DMS53 (cell line): ENCODE results near the gene CCDC154.

Experiments
- DNase-seq: peaks from one replicate; lab custom pipeline; 2025; lab: John Stamatoyannopoulos, UW

CCDC154 gene

GRCh38 chr16:1454561-1454960 is 10.2 kb upstream of the CCDC154 start:
- no peak for DNase-seq

DNA sequence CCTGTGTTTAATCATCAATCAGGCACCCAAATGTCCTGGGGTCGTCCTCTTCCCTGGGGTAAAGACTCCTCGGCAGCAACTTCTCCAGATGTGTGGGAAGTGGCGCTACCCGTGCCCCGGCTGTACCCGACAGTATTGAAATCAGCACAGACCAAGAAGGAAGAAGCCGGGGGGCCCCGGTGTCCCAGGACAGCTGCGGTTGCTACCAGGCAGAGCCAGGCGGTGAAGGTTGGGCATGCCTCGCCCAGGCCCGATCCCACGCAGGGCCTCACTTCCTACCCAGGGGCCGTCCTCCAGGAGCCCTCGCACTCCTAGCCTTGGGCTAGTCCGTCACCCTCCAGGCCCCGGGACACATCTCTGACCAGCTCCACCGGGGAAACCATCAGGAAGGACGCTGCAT is 9.0 kb upstream of the CCDC154 start:
- no peak for DNase-seq

- DNase-seq, result no peak
These were observed 8.2 kb upstream of the CCDC154 start for GRCh38 chr16:1452530-1452929.

- DNase-seq, result no peak
These were observed 7.5 kb upstream of the CCDC154 start for GRCh38 chr16:1451702-1452392.

DNA sequence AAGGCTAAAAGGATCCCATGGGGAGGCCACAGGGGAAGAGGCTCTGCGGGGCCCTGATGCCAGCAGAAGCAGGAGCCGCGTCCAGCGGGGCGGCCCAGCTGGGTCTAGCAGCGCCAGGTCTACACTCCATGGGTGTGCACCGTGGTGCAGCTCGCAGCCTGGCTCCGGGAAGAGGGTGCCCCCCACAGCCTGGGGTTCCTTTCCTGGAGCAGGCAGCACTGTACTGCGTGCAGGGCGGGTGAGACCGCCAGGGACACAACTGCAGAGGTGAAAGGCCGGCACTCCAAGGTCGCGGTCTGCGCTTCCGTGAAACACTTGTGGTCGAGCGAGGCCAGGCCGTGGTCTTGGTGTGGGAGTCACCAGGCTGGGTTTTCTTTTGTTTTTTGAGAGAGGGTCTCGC is 6.5 kb upstream of the CCDC154 start:
- DNase-seq, result no peak

DNA sequence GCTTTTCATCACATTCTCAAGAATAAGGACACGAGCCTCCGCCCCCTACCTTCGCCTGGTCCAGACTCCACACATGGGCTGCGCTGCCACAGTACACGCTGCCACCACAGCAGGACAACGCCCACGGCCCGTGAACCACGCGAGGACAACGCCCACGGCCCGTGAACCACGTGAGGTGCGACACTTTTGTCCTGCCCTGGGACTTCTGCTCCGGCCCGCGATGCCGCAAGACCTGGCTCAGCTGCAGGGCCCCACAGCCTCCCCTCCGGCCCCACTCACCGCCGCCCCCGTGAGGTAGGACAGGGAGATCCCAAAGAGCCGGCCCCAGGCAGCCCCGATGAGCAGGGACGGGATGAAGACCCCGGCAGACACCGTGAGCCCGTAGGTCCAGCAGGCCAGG is 5.9 kb upstream of the CCDC154 start:
- no peak for DNase-seq

GRCh38 chr16:1449201-1449788 is 4.9 kb upstream of the CCDC154 start:
- DNase-seq, result no peak

GRCh38 chr16:1448536-1449116 is 4.3 kb upstream of the CCDC154 start:
- DNase-seq, result no peak

DNA sequence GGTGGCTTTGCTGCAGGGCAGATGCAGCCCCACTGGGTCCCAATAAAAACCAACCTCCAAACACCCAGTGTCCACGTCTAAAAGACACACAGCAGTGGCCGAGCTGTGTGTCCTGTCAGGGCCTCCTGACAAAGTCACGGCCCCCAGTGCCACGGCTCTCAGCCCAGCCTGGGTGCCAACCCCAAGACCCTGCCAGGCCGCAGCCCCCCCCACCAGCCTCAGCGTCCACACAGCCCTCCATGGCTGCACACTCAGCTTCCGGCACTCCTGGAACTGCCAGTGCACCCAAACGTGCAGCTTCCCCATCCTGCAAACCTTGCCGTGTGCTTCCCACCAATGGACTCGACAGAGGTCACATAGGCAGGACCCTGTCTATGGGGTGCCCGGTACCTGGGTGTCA is 3.6 kb upstream of the CCDC154 start:
- no peak for DNase-seq

DNA sequence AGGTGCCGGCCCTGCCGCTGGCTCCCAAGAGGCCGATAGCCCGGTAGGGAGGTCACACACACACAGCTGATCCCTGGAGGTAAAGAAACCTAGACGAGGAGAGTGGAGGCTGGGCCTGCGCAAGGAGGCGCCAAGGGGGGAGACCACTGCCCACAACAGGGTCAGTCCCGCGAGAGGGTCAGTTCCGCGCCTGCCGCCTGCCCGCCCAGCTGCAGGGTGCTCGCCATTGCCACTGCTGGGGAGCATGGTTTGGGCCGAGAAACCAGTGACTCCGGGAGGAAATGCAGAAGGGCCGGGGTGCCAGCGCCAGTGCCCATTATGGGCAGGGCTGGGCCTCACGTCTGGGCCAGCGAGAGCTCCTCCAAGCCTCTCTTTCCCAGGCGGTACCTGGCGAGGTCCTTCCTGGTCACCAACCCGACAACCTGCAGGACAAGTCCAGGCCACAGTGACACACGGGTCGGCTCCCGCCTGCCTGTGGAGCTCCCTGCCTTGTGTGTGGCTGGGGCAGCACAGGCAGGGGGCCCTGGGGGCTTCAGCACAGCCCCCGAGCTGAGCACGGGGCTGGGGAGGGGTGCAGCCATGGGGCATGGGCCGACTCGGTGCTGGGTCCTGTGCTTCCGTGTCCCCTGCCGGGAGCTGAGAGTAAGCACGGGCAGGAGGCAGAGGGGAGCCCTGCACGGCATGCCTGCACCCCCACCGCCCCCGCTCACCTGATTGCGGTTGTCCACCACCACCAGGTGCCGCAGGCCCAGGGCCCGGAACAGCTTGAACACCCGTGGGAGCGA is 2.1 kb upstream of the CCDC154 start:
- DNase-seq, result no peak

DNA sequence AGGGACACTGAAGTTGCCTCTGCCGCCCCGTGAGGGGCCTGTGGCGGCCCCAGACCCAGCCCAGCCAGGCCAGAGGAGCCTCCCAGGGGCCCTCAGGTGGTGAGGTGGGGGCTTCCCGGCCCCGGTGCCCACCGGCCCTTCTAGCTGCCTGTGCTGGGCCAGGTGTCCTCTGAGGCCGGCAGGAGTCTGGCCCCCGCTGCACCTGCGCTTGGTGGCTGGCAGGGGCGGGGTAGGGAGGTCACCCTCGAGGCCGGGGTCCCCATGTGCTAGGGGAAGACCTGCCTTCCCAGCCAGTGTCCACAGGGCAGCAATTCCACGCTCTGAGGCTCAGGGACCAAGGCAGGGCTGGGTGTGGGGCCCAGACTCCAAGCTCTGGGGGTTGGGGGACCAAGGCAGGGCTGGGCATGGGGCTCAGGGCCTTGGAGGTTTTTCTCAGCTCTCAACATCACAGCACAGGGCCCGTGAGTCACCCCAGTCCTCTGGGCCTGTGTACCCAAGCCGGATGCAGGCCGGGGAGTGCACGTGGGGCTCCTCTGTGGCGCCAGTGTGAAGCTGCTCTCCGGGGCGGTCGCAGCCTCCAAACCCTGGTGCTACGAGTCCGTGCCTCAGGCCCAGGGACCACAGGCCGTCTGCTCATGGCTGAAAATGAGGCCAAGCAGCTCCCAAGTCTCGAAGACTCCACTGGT is 1.3 kb upstream of the CCDC154 start:
- DNase-seq, result no peak

DNA sequence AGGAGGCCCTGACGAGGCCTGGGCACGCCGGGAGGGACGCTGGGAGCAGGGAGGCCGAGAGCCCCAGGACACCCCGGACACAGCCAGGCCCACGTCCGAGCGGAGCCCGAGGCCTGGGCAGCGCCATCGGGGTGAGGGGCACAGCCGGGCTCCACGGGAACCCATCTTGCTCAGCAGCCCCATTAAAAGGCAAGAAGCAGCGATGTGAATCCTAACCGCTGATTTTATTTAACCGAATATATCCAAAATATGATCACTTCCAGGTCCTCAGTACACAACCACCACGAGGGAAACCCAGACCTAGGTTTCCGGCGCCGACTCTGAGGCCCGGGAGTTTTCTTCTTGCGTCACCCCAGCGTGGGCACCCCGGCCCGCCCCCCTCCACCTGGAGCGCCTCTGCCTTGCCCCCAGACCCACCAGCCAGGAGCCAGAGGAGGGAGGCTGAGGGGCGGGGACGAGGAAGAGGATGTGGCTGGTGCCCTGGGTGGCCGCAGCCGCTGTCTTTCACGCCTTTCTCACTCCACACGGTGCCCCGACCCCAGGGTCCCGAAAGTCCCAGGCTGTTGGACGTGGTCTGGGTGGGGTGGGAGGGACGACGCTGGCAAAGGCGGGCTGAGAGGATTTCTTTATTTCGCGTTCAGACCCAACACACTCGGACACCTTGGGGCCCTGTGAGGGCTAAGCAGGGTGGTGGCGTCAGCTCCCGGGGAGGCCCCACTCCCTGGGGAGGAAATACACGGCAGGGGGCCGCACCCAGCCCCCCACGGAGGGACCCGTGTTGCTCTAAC is 568 bp upstream of the CCDC154 start:
- DNase-seq, result no peak

DNA sequence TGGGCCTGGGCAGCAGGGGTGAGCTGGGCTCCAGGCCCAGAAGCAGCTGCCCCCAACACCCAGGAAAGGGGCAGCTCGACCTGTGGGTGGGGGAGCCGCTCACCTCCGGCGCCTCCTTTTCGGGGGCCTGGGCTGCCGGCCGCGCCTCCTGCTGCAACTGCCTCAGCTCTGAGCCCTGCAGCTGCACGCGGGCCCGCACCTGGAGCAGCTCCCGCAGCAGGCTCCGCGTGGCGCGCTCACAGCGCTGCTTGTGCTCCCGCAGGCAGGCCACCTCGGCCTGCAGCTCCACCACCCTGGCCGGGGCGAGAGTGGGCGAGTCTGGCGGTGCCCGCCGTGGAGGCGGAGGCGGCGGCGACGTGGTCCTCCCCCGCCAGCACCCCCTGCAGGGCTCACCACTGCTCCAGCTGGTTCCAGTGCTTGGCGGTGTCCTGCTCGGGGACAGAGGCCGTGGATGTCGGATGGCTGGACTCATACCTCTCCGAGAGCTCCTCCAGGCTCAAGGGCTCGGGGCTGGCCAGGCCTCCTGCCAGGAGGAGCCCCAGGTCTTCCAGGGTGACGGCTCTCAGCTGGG is 868 bp downstream of the CCDC154 start:
- DNase-seq, result no peak

DNA sequence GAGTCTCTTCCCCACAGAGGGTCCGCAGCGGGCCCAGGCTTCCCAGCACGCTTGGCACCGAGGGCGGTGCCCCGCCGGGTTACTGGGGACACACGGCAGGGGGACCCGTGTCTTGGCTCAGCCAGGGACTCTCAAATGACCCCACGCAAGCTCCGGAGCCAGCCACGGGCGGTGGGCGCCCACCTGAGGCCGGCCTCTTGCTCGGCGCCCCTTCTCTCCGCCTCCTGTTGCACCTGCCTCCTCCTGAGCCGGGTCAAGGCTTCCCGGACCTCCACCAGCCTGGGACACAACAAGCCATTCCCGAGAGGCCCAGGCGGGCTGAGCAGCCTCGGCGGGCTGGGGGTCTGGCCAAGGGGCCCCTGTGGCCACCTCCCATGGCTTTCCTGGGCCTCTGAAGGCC is 1.7 kb downstream of the CCDC154 start:
- no peak for DNase-seq

GRCh38 chr16:1441391-1441829 is 2.9 kb downstream of the CCDC154 start:
- DNase-seq, result no peak

GRCh38 chr16:1439699-1440074 is 4.7 kb downstream of the CCDC154 start:
- peak; percentile 85 for DNase-seq

- DNase-seq, result peak; percentile 89
These were observed 5.2 kb downstream of the CCDC154 start for GRCh38 chr16:1439058-1439698.

GRCh38 chr16:1438229-1439057 is 5.9 kb downstream of the CCDC154 start:
- peak; percentile 84 for DNase-seq

GRCh38 chr16:1437606-1438005 is 6.8 kb downstream of the CCDC154 start:
- DNase-seq, result peak; percentile 89
